GM13976 (cell line): ENCODE results near the gene CTAGE9.

ENCODE experiments used
- DNase-seq: peaks from one replicate; pipeline ENCODE4 v3.0.0; 2012; ENCODE audit warnings: low spot score
- in situ Hi-C: fragments of 300-500 bp; cut with MboI; formaldehyde crosslinking; loops from one replicate; pipeline ENCODE4 v1.12.0; 2022; ENCODE audit warnings: low sequenced_read_pairs, mixed read lengths, inconsistent platforms; ENCODE audit not compliant: unreplicated experiment
- TF ChIP-seq, protein P1 (sequence below): IDR thresholded peaks from 2 replicates; pipeline ENCODE4 v1.5.1; 2012; ENCODE audit warnings: borderline replicate concordance, mild to moderate bottlenecking; ENCODE audit not compliant: insufficient read depth; ENCODE audit errors: extremely low read depth, missing control alignments, control extremely low read depth

CTAGE9 gene

DNA sequence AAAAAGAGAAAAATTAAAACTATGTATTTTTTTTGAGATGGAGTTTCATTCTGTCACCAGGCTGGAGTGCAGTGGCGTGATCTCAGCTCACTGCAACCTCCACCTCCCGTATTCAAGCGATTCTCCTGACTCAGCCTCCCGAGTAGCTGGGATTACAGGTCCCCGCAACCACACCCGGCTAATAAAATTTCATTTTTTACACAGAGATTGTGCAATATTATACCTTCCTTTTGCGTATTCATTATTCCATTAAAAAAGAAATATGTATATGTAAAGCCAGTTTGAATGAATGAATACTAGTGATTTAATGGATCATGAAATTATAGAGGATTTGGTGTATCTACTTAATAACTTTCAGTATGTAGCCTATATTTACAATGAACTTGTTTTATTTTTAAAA is 38.2 kb upstream of the CTAGE9 start:
- TF ChIP-seq, protein P1, sequence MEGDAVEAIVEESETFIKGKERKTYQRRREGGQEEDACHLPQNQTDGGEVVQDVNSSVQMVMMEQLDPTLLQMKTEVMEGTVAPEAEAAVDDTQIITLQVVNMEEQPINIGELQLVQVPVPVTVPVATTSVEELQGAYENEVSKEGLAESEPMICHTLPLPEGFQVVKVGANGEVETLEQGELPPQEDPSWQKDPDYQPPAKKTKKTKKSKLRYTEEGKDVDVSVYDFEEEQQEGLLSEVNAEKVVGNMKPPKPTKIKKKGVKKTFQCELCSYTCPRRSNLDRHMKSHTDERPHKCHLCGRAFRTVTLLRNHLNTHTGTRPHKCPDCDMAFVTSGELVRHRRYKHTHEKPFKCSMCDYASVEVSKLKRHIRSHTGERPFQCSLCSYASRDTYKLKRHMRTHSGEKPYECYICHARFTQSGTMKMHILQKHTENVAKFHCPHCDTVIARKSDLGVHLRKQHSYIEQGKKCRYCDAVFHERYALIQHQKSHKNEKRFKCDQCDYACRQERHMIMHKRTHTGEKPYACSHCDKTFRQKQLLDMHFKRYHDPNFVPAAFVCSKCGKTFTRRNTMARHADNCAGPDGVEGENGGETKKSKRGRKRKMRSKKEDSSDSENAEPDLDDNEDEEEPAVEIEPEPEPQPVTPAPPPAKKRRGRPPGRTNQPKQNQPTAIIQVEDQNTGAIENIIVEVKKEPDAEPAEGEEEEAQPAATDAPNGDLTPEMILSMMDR = no peak
- DNase-seq = no peak
- in situ Hi-C loops = no loop called here

DNA sequence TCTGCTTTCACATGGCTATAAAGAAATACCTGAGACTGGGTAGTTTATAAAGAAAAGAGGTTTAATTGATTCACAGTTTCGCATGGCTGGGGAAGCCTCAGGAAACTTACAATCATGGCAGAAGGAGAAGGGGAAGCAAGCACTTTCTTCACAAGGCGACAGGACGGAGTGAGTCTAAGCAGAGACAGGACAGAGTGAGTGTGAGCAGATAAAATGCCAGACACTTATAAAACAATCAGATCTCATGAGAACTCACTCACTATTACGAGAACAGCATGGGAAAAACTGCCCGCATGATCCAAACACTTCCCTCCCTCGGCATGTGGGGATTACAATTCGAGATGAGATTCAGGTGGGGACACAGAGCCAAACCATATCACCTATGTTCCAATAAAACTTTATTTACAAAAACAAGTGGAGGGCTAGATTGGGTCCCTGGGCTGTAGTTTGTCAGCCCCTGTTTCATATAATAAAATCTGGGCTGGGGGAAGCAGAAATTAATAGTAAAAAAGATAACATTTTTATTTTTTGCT is 37.1 kb upstream of the CTAGE9 start:
- TF ChIP-seq, protein P1 = no peak
- in situ Hi-C loops = no loop called here
- no peak for DNase-seq

DNA sequence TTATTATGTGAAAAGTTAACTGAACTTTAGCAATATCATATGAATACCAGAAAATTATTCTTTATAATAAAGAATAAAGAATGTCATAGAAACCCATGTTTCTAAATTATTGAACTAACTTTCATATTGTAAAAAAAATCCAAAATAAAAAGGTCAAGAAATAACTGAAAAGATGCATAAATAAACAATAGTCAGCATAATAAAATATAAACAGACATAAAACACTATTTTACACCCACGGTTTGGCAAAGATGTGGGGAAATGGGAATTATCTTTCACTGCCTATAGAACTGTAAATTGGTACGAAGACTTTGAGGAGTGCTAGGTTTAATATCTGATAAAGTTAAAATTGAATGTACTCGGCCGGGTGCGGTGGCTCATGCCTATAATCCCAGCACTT is 34.7 kb upstream of the CTAGE9 start:
- in situ Hi-C loops = no loop called here
- TF ChIP-seq, protein P1 = no peak
- DNase-seq = no peak

DNA sequence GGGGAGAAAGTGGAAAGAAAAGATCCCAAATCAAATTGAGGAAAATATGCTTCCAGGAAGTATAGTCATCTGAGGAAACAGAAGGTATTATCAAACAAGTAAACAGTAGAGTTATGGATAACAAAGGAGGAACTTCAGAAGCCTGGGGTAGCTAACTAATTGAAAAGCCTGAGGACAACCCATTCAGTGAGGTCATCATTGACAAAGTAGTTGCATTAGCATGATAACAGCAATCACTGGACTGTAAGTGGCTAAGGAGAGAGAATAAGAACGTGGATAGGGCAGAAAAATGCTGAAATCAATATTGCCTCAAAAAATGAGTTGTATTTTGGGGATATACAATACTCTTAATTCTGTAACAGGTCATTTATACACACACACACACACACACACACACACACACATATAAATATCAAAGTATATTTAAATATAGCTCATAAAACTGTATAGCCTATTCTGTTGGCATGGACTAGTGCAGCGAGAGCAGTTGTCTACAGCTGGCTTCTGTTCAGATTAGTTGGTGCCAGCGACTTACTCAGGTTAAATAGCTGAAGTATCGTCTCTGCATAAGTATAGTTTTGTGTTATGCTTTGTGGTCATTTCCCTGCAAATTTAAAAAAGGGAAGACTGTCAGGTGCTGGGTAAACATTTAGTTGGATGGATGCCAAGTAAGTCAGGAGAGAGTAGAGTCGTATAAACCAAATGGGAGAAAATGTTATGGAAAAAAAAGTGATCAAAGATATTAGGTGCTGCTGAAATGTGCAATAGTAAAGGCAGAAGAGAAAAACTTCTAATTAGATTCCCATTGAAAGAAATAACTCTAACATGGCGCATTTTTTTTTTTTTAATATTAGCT is 33.8 kb upstream of the CTAGE9 start:
- TF ChIP-seq, protein P1 = no peak
- no peak for DNase-seq
- in situ Hi-C loops = no loop called here

DNA sequence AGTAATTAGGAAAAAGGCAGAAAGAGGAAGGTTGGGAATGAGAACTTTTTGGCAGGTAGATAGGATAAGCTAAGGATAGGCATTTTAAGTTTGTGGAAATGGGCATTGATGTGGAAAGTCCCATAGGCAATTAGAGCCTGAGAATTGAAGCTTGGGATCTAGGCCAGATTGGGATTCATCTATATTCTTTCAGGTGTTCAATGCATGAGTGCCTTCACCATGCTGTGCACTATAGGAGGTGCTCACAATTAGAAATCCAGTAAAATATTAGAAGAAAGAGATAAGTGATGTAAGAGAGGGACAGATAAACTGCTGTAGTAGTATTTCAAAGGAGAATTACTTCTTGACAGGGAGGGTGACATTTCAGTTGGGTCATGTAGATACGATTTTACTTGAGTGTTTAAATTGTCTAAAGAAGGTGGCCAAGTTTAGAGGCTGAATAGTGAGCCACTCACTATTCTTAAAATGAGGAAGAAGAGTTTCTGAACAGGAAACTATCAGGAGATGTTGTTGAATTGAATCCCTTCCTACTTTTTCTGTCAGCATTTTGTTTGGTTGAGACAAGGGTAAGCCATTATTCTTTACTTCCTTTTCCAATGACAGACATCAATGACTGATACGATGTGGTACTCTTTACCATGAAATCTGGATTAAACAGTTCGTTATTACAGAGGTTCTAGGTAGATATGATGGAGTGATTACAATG is 31.0 kb upstream of the CTAGE9 start:
- in situ Hi-C loops = no loop called here
- no peak for DNase-seq
- TF ChIP-seq, protein P1 = no peak

DNA sequence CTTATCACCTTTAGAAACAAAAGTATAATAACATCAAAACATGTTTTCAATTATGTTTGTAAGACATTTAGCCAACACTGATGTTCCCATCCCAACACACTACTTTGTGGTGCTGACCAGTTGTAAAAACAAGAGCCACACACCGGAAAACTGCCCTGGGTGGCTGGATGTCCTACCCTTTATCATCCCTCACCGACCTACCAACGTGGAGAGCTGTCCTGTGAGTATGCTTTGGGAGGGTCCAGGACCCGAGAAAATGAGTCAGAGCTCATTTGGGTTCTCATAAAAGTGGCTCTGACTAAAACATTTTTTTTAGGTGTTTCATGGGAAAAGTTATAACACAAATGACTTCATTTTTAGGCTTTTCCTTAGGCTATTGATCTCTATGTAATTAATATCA is 29.3 kb upstream of the CTAGE9 start:
- no peak for DNase-seq
- in situ Hi-C loops = no loop called here
- TF ChIP-seq, protein P1 = no peak
